Esophagus (tissue), 2 donors: ENCODE data around the gene LCLAT1. TPM values are rescaled to one million over a fixed set of nuclear protein-coding genes. Genes with fewer than 3 reads are reported as not detected.

Experiments
- H3K27ac ChIP-seq, 2 donors: one replicate each; pipeline ENCODE4 v1.5.1; 2013; ENCODE audit warnings: low read depth in 2 of 2, mild to moderate bottlenecking in 2 of 2, inconsistent platforms in 1 of 2, low read length in 1 of 2, moderate library complexity in 1 of 2
- H3K27me3 ChIP-seq, 2 donors: one replicate each; pipeline ENCODE4 v1.6.1; 2013; ENCODE audit warnings: low read length in 2 of 2, control low read depth in 1 of 2, mild to moderate bottlenecking in 1 of 2; ENCODE audit not compliant: insufficient read depth in 2 of 2, control insufficient read depth in 1 of 2
- H3K36me3 ChIP-seq, 2 donors: one replicate each; pipeline ENCODE4 v1.6.1; 2013; ENCODE audit warnings: low read length in 1 of 2; ENCODE audit not compliant: control insufficient read depth in 2 of 2, insufficient read depth in 2 of 2
- H3K4me1 ChIP-seq, 2 donors: one replicate each; pipeline ENCODE4 v1.6.1; 2013; ENCODE audit warnings: low read length in 1 of 2; ENCODE audit not compliant: control insufficient read depth in 2 of 2, insufficient read depth in 2 of 2
- H3K4me3 ChIP-seq, 2 donors: one replicate each; pipeline ENCODE4 v1.5.1; 2013; ENCODE audit warnings: low read length in 2 of 2, mild to moderate bottlenecking in 2 of 2, low read depth in 1 of 2, moderate library complexity in 1 of 2
- H3K9me3 ChIP-seq, 2 donors: one replicate each; pipeline ENCODE4 v1.6.1; 2013; ENCODE audit warnings: mild to moderate bottlenecking in 2 of 2, low read depth in 1 of 2, low read length in 1 of 2, moderate library complexity in 1 of 2; ENCODE audit not compliant: control insufficient read depth in 2 of 2, insufficient read depth in 1 of 2
- WGBS, 2 donors: extraction: QIAGEN DNeasy Blood & Tissue Kit; methylation state at CpG; one replicate each; pipeline ENCODE4 v1.1.7; 2013; 5-methylcytosine and 5-hydroxymethylcytosine counted together
- polyA plus RNA-seq, 2 donors: library from polyadenylated mRNA; stranded (reverse); fragments of 200-250 nt; gene quantifications; one replicate each; pipeline ENCODE4 v1.2.3, GENCODE V29; 2013
- donor health status: healthy with polysubstance abuse.
- donor health status: Bipolar disorder and iron deficiency.

LCLAT1 gene
- polyA plus RNA-seq, 2 donors = 1.6 to 2.0 TPM

- no peaks in the 10 kb centered on the region for H3K36me3 ChIP-seq
- no peaks in the 10 kb centered on the region for H3K27me3 ChIP-seq
- no peak overlapping the region for H3K4me3 ChIP-seq
- WGBS, 2 donors = 86 to 87% methylated on average over 3 of the region's 3 CpGs
- H3K27ac ChIP-seq = no peak overlapping the region
- H3K4me1 ChIP-seq = no peaks in the 10 kb centered on the region
- no peaks in the 10 kb centered on the region for H3K9me3 ChIP-seq
Observed at GRCh38 chr2:30684996-30685395, 237.9 kb downstream of the LCLAT1 start.

- H3K27ac ChIP-seq = no peak overlapping the region
- no peaks in the 10 kb centered on the region for H3K27me3 ChIP-seq
- no peak overlapping the region for H3K4me3 ChIP-seq
- H3K9me3 ChIP-seq = no peaks in the 10 kb centered on the region
- WGBS, 2 donors = 82 to 86% methylated on average over 2 of the region's 2 CpGs
- H3K4me1 ChIP-seq = no peaks in the 10 kb centered on the region
- no peaks in the 10 kb centered on the region for H3K36me3 ChIP-seq
Observed at GRCh38 chr2:30686000-30686399, 239.0 kb downstream of the LCLAT1 start.

GRCh38 chr2:30686669-30687068 is 239.6 kb downstream of the LCLAT1 start:
- H3K4me1 ChIP-seq = no peaks in the 10 kb centered on the region
- 48 to 61% methylated on average over 4 of the region's 4 CpGs for whole genome bisulfite sequencing, 2 donors

GRCh38 chr2:30688956-30689401 is 241.9 kb downstream of the LCLAT1 start:
- Histone ChIP-seq H3K4me3 (no peak overlapping the region), H3K4me1 (peaks cover 0 to 5% of the 10 kb centered on the region in 2 donors), H3K27ac (peak overlapping the region; percentile 16 to 20), H3K9me3 (no peaks in the 10 kb centered on the region), H3K36me3 (no peaks in the 10 kb centered on the region), H3K27me3 (no peaks in the 10 kb centered on the region)
- WGBS, 2 donors = 48 to 51% methylated on average over 4 of the region's 4 CpGs

More at GRCh38 chr2:30686669-30687068, 239.6 kb downstream of the LCLAT1 start:
- H3K9me3 ChIP-seq = no peaks in the 10 kb centered on the region
- H3K4me3 ChIP-seq = no peak overlapping the region
- H3K27me3 ChIP-seq = no peaks in the 10 kb centered on the region
- no peaks in the 10 kb centered on the region for H3K36me3 ChIP-seq
- H3K27ac ChIP-seq = no peak overlapping the region

GRCh38 chr2:30689496-30690125 is 242.6 kb downstream of the LCLAT1 start:
- peaks cover 0 to 5% of the 10 kb centered on the region in 2 donors for H3K4me1 ChIP-seq
- H3K4me3 ChIP-seq = no peak overlapping the region
- no peaks in the 10 kb centered on the region for H3K27me3 ChIP-seq
- peak overlapping the region; percentile 16 to 20 for H3K27ac ChIP-seq
- H3K9me3 ChIP-seq = no peaks in the 10 kb centered on the region
- no peaks in the 10 kb centered on the region for H3K36me3 ChIP-seq
- WGBS, 2 donors = 64 to 69% methylated on average over 6 of the region's 6 CpGs

- no peak overlapping the region for H3K4me3 ChIP-seq
- H3K4me1 ChIP-seq = peaks cover 0 to 5% of the 10 kb centered on the region in 2 donors
- H3K27me3 ChIP-seq = no peaks in the 10 kb centered on the region
- 63% methylated on average over 5 of the region's 5 CpGs for WGBS, 2 donors
- peak overlapping the region; percentile 20 to 38 for H3K27ac ChIP-seq
- H3K9me3 ChIP-seq = no peaks in the 10 kb centered on the region
- H3K36me3 ChIP-seq = no peaks in the 10 kb centered on the region
Observed at GRCh38 chr2:30690126-30690561, 243.1 kb downstream of the LCLAT1 start.

- H3K36me3 ChIP-seq = no peaks in the 10 kb centered on the region
- H3K9me3 ChIP-seq = no peaks in the 10 kb centered on the region
- no peak overlapping the region for H3K4me3 ChIP-seq
- 88 to 93% methylated on average over 7 of the region's 7 CpGs for WGBS, 2 donors
- no peak overlapping the region for H3K27ac ChIP-seq
- no peaks in the 10 kb centered on the region for H3K27me3 ChIP-seq
- peaks cover 0 to 5% of the 10 kb centered on the region in 2 donors for H3K4me1 ChIP-seq
Observed at GRCh38 chr2:30691091-30691947, 244.3 kb downstream of the LCLAT1 start.

GRCh38 chr2:30691948-30692828 is 245.1 kb downstream of the LCLAT1 start:
- H3K4me1 ChIP-seq = peaks cover 0 to 5% of the 10 kb centered on the region in 2 donors
- WGBS, 2 donors = 85 to 88% methylated on average over 16 of the region's 16 CpGs
- no peaks in the 10 kb centered on the region for H3K9me3 ChIP-seq
- no peaks in the 10 kb centered on the region for H3K36me3 ChIP-seq
- H3K4me3 ChIP-seq = no peak overlapping the region
- no peaks in the 10 kb centered on the region for H3K27me3 ChIP-seq
- H3K27ac ChIP-seq = no peak overlapping the region

- no peaks in the 10 kb centered on the region for H3K9me3 ChIP-seq
- WGBS, 2 donors = 89 to 91% methylated on average over 7 of the region's 7 CpGs
- H3K27me3 ChIP-seq = no peaks in the 10 kb centered on the region
- no peak overlapping the region for H3K27ac ChIP-seq
- no peaks in the 10 kb centered on the region for H3K36me3 ChIP-seq
- H3K4me3 ChIP-seq = no peak overlapping the region
- H3K4me1 ChIP-seq = peaks cover 0 to 5% of the 10 kb centered on the region in 2 donors
Observed at GRCh38 chr2:30692829-30693275, 245.8 kb downstream of the LCLAT1 start.
